HepG2 (cell line): ENCODE results near the gene ZNF277. TPM values are rescaled to one million over a fixed set of nuclear protein-coding genes. Genes with fewer than 3 reads are reported as not detected.

ENCODE experiments used
- ATAC-seq: fragments of 200-7000 bp; cut with Tn5 transposase; 3 replicates; pipeline ENCODE4 v1.9.1; 2020; ENCODE audit warnings: mild to moderate bottlenecking, moderate library complexity
- BruUV-seq: library from RNA; stranded (reverse); fragments of 400-500 nt; replicated peaks from 2 replicates; lab custom pipeline; 2021; lab: Mats Ljungman, UMichigan
- CTCF ChIA-PET: fragments of 300-600 bp; formaldehyde crosslinking; extraction: SDS; loops from one replicate; lab custom pipeline; 2021; ENCODE audit warnings: low total read pairs, inconsistent platforms, low intra/inter-chr PET ratio; lab: Yijun Ruan, JAX
- POLR2A ChIA-PET: fragments of 350-600 bp; sonication (Branson Sonifier 250); formaldehyde crosslinking; loops from one replicate; lab custom pipeline; 2020; ENCODE audit warnings: antibody characterized with exemption, inconsistent platforms; lab: Yijun Ruan, JAX
- DNase-seq: peaks from one replicate; pipeline ENCODE4 v3.0.0-alpha.2; 2015; ENCODE audit warnings: low spot score
- FAIRE-seq: peaks from 3 replicates; lab custom pipeline; 2011; peaks lifted over from hg19 to GRCh38; lab: Jason Lieb, UNC
- H2AFZ ChIP-seq: one replicate; pipeline ENCODE4 v1.6.1; 2011; ENCODE audit warnings: low read length, inconsistent platforms
- H3K27ac ChIP-seq: fragments of 300-600 bp; 3 replicates; pipeline ENCODE4 v1.8.0; 2011; ENCODE audit warnings: mixed run types, mild to moderate bottlenecking, mixed read lengths, low read length, inconsistent platforms; ENCODE audit not compliant: insufficient read depth; ENCODE audit errors: extremely low read length
- H3K27me3 ChIP-seq, 2 experiments: fragments of 200-600 bp in 1 of 2; 2 replicates in 1 of 2; 3 replicates in 1 of 2; pipeline versions ENCODE4 v1.6.0 to v1.8.0; 2011; ENCODE audit warnings: low read length in 2 of 2, mild to moderate bottlenecking in 2 of 2, moderate library complexity in 2 of 2, inconsistent platforms in 1 of 2; ENCODE audit not compliant: insufficient read depth in 2 of 2, control insufficient read depth in 1 of 2
- H3K36me3 ChIP-seq, 2 experiments: fragments of 200-600 bp in 1 of 2; replicated peaks in 1 of 2; 2 replicates in 1 of 2; 3 replicates in 1 of 2; pipeline versions ENCODE4 v1.5.1 to v1.8.0; 2011; ENCODE audit warnings: low read length in 2 of 2, inconsistent platforms in 1 of 2; ENCODE audit not compliant: insufficient read depth in 2 of 2, control insufficient read depth in 1 of 2
- H3K4me1 ChIP-seq: 2 replicates; pipeline ENCODE4 v1.5.1; 2012; ENCODE audit warnings: low read length, inconsistent platforms; ENCODE audit not compliant: insufficient read depth
- H3K4me2 ChIP-seq: 2 replicates; pipeline ENCODE4 v1.6.0; 2011; ENCODE audit warnings: low read depth, low read length, inconsistent platforms
- H3K4me3 ChIP-seq, 3 experiments: fragments of 200-600 bp in 1 of 3; sonication (generic), shearing (Covaris generic) in 1 of 3; replicated peaks in 1 of 3; 2 replicates each; pipeline ENCODE4 v1.5.1; 2011 to 2016; ENCODE audit warnings: low read length in 3 of 3, inconsistent platforms in 2 of 3, low read depth in 2 of 3, mild to moderate bottlenecking in 2 of 3, control low read depth in 1 of 3, mixed read lengths in 1 of 3; ENCODE audit not compliant: insufficient read depth in 1 of 3
- H3K79me2 ChIP-seq: one replicate; pipeline ENCODE4 v1.6.1; 2011; ENCODE audit warnings: low read length, inconsistent platforms; ENCODE audit not compliant: insufficient read depth
- H3K9ac ChIP-seq: 2 replicates; pipeline ENCODE4 v1.6.0; 2011; ENCODE audit warnings: mild to moderate bottlenecking, low read depth, low read length, inconsistent platforms; ENCODE audit not compliant: insufficient read depth
- H3K9me3 ChIP-seq: 2 replicates; pipeline ENCODE4 v1.5.1; 2012; ENCODE audit warnings: mild to moderate bottlenecking, low read length
- H4K20me1 ChIP-seq: 2 replicates; pipeline ENCODE4 v1.6.0; 2011; ENCODE audit warnings: inconsistent platforms, mild to moderate bottlenecking, low read length, moderate library complexity; ENCODE audit not compliant: insufficient read depth
- BRD4 ChIP-seq: sonication (generic); formaldehyde crosslinking; IDR thresholded peaks from 2 replicates; pipeline ENCODE4 v1.4.0; 2020; ENCODE audit warnings: missing genetic modification reagents
- CCAR2 ChIP-seq: fragments of 200-400 bp; formaldehyde crosslinking; optimal IDR thresholded peaks from 2 replicates; pipeline ENCODE3; 2018; ENCODE audit warnings: low read depth, mild to moderate bottlenecking, low read length, moderate library complexity
- CEBPG ChIP-seq: IDR thresholded peaks from 2 replicates; pipeline ENCODE4 v1.6.1; 2016
- MXD4 ChIP-seq: IDR thresholded peaks from 2 replicates; pipeline ENCODE4 v1.6.1; 2016; ENCODE audit warnings: mild to moderate bottlenecking, missing biosample characterization, missing genetic modification reagents
- NFATC3 ChIP-seq: sonication (generic); formaldehyde crosslinking; IDR thresholded peaks from 2 replicates; pipeline ENCODE4 v1.5.1; 2020; ENCODE audit warnings: mild to moderate bottlenecking, missing genetic modification reagents
- STAG1 ChIP-seq: sonication (generic); formaldehyde crosslinking; IDR thresholded peaks from 2 replicates; pipeline ENCODE4 v1.4.0; 2020; ENCODE audit warnings: missing genetic modification reagents
- YEATS2 ChIP-seq: sonication (generic); formaldehyde crosslinking; IDR thresholded peaks from 2 replicates; pipeline ENCODE4 v1.4.0; 2020; ENCODE audit warnings: missing genetic modification reagents, borderline replicate concordance
- ZBTB8A ChIP-seq: sonication (generic); formaldehyde crosslinking; IDR thresholded peaks from 2 replicates; pipeline ENCODE4 v1.4.0; 2020; ENCODE audit warnings: mild to moderate bottlenecking, low read depth, missing genetic modification reagents, borderline replicate concordance
- ZNF20 ChIP-seq: sonication (generic); formaldehyde crosslinking; IDR thresholded peaks from 2 replicates; pipeline ENCODE4 v1.4.0; 2020; ENCODE audit warnings: mild to moderate bottlenecking, moderate library complexity, missing genetic modification reagents
- in situ Hi-C: cut with HindIII; loops from 2 replicates; pipeline ENCODE4 v1.10.0; 2017; ENCODE audit warnings: low pct_unique_long_range_greater_than_20kb; ENCODE audit not compliant: extremely low pct_ligation_motif_present
- intact Hi-C: fragments of 100-400 bp; cut with micrococcal nuclease; formaldehyde crosslinking; loops from one replicate; pipeline ENCODE4 v1.10.0; 2022; ENCODE audit not compliant: unreplicated experiment
- polyA plus RNA-seq, 8 experiments: library from polyadenylated mRNA; depleted of rRNA in 3 of 8; stranded (reverse) in 7 of 8; unstranded in 1 of 8; fragments of >200 nt; fragmentation: Illumina TruSeq in 4 of 8; extraction: Trizol in 4 of 8; gene quantifications; 2 replicates each; pipeline versions ENCODE4 v1.2.1 to v1.2.3, GENCODE V29; 2011 to 2016; ENCODE audit warnings: low read depth in 4 of 8, missing spikeins in 1 of 8, mixed read lengths in 1 of 8; ENCODE audit not compliant: insufficient read depth in 1 of 8
- total RNA-seq, 5 experiments: library from RNA; depleted of rRNA; stranded (reverse); fragments of >200 nt; fragmentation: Illumina TruSeq; extraction: Trizol; gene quantifications; 2 replicates each; pipeline ENCODE4 v1.2.3, GENCODE V29; 2016; ENCODE audit warnings: low read depth in 1 of 5
- TF ChIP-seq, protein P1 (sequence below): conservative IDR thresholded peaks from 2 replicates; pipeline ENCODE4 v1.6.1; 2018; ENCODE audit warnings: missing genetic modification reagents
- TF ChIP-seq, protein P2 (sequence below): sonication (generic); formaldehyde crosslinking; IDR thresholded peaks from 2 replicates; pipeline ENCODE4 v1.4.0; 2020; ENCODE audit warnings: missing genetic modification reagents, mild to moderate bottlenecking, borderline replicate concordance
- TF ChIP-seq, protein P3 (sequence below): sonication (generic); formaldehyde crosslinking; IDR thresholded peaks from 2 replicates; pipeline ENCODE4 v1.4.0; 2020; ENCODE audit warnings: mild to moderate bottlenecking, missing genetic modification reagents, borderline replicate concordance
- TF ChIP-seq, protein P4 (sequence below), 2 experiments: sonication (generic) in 1 of 2; formaldehyde crosslinking in 1 of 2; IDR thresholded peaks; 2 replicates each; pipeline versions ENCODE4 v1.5.1 to v1.6.1; 2011 to 2020; ENCODE audit warnings: borderline replicate concordance in 1 of 2, low read depth in 1 of 2, low read length in 1 of 2, mild to moderate bottlenecking in 1 of 2, missing genetic modification reagents in 1 of 2, moderate library complexity in 1 of 2

Gene ZNF277
- total and polyA plus RNA-seq, 2 of the 13 experiments (the other 11 are each of a cell fraction or from before 2014, with no cell fraction given): 29.1 to 30.1 TPM

DNA sequence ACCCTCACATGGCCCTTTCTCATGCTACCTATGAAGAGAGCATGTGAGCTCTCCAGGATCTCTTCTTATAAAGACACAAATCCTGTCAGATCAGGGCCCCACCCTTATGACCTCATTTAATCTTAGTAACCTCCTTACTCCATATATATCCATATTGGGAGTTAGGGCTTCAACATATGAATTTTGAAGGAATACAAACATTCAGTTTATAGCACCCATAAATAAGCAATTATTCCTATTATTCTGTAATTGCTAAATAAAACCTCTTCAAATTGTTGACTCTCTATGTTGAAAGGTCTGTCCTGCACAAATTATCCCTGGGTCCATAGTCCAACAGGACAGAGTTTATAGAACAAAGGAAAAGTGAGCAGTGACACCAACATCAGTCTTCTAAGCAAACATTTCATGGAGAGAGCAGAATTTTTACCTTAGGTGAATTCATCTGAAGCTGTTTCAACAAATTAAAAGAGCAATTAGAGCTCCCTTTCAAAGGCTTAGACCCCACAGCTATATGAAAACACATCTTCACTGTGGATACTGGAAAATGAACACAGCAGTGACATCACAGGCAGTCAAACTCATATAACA, 12.5 kb upstream of the ZNF277 start:
- ChIA-PET CTCF (no interaction called here), POLR2A (interaction anchor here (0.9 to 1.7 kb wide), 6 partner anchors 9 to 31 kb away, joined by 3 to 27 read pairs (median 4); partner anchors contain the start of genes DOCK4 and ZNF277)
- ATAC-seq: peak; percentile 93
- DNase-seq: peak; percentile 97
- H3K4me3 ChIP-seq: no peak overlapping the region; a peak in 1 of 6 replicates
- BruUV-seq: no TSS peak
- H3K27ac ChIP-seq: peak overlapping the region; percentile 78
- H4K20me1 ChIP-seq: no peaks in the 10 kb centered on the region
- no peak overlapping the region for H2AFZ ChIP-seq
- H3K27me3 ChIP-seq: no peaks in the 10 kb centered on the region
- no peaks in the 10 kb centered on the region for H3K9me3 ChIP-seq
- in situ Hi-C loops (no loop called here), intact Hi-C loops (no loop called here)
- H3K4me1 ChIP-seq: peaks cover 69% of the 10 kb centered on the region
- H3K9ac ChIP-seq: no peak overlapping the region
- peaks cover 76% of the 10 kb centered on the region for H3K79me2 ChIP-seq
- H3K4me2 ChIP-seq: peak overlapping the region; percentile 34
- FAIRE-seq: peak; percentile 90
- no peaks in the 10 kb centered on the region for H3K36me3 ChIP-seq
- TF ChIP-seq CCAR2 (no peak), MXD4 (no peak), CEBPG (CRISPR knock-in tag) (peak; percentile 63), BRD4 (CRISPR knock-in tag) (no peak), STAG1 (CRISPR knock-in tag) (peak; percentile 7; the same call in 1 of the 2 replicates), ZNF20 (CRISPR knock-in tag) (no peak), NFATC3 (CRISPR knock-in tag) (no peak), YEATS2 (CRISPR knock-in tag) (no peak), ZBTB8A (CRISPR knock-in tag) (no peak)
- TF ChIP-seq, protein P1, sequence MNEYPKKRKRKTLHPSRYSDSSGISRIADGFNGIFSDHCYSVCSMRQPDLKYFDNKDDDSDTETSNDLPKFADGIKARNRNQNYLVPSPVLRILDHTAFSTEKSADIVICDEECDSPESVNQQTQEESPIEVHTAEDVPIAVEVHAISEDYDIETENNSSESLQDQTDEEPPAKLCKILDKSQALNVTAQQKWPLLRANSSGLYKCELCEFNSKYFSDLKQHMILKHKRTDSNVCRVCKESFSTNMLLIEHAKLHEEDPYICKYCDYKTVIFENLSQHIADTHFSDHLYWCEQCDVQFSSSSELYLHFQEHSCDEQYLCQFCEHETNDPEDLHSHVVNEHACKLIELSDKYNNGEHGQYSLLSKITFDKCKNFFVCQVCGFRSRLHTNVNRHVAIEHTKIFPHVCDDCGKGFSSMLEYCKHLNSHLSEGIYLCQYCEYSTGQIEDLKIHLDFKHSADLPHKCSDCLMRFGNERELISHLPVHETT: no peak
- TF ChIP-seq, protein P2, sequence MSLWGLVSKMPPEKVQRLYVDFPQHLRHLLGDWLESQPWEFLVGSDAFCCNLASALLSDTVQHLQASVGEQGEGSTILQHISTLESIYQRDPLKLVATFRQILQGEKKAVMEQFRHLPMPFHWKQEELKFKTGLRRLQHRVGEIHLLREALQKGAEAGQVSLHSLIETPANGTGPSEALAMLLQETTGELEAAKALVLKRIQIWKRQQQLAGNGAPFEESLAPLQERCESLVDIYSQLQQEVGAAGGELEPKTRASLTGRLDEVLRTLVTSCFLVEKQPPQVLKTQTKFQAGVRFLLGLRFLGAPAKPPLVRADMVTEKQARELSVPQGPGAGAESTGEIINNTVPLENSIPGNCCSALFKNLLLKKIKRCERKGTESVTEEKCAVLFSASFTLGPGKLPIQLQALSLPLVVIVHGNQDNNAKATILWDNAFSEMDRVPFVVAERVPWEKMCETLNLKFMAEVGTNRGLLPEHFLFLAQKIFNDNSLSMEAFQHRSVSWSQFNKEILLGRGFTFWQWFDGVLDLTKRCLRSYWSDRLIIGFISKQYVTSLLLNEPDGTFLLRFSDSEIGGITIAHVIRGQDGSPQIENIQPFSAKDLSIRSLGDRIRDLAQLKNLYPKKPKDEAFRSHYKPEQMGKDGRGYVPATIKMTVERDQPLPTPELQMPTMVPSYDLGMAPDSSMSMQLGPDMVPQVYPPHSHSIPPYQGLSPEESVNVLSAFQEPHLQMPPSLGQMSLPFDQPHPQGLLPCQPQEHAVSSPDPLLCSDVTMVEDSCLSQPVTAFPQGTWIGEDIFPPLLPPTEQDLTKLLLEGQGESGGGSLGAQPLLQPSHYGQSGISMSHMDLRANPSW (CRISPR knock-in tag): no peak
- TF ChIP-seq, protein P3, sequence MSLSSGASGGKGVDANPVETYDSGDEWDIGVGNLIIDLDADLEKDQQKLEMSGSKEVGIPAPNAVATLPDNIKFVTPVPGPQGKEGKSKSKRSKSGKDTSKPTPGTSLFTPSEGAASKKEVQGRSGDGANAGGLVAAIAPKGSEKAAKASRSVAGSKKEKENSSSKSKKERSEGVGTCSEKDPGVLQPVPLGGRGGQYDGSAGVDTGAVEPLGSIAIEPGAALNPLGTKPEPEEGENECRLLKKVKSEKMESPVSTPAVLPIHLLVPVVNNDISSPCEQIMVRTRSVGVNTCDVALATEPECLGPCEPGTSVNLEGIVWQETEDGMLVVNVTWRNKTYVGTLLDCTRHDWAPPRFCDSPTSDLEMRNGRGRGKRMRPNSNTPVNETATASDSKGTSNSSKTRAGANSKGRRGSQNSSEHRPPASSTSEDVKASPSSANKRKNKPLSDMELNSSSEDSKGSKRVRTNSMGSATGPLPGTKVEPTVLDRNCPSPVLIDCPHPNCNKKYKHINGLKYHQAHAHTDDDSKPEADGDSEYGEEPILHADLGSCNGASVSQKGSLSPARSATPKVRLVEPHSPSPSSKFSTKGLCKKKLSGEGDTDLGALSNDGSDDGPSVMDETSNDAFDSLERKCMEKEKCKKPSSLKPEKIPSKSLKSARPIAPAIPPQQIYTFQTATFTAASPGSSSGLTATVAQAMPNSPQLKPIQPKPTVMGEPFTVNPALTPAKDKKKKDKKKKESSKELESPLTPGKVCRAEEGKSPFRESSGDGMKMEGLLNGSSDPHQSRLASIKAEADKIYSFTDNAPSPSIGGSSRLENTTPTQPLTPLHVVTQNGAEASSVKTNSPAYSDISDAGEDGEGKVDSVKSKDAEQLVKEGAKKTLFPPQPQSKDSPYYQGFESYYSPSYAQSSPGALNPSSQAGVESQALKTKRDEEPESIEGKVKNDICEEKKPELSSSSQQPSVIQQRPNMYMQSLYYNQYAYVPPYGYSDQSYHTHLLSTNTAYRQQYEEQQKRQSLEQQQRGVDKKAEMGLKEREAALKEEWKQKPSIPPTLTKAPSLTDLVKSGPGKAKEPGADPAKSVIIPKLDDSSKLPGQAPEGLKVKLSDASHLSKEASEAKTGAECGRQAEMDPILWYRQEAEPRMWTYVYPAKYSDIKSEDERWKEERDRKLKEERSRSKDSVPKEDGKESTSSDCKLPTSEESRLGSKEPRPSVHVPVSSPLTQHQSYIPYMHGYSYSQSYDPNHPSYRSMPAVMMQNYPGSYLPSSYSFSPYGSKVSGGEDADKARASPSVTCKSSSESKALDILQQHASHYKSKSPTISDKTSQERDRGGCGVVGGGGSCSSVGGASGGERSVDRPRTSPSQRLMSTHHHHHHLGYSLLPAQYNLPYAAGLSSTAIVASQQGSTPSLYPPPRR: peak; percentile 68
- TF ChIP-seq, protein P4, sequence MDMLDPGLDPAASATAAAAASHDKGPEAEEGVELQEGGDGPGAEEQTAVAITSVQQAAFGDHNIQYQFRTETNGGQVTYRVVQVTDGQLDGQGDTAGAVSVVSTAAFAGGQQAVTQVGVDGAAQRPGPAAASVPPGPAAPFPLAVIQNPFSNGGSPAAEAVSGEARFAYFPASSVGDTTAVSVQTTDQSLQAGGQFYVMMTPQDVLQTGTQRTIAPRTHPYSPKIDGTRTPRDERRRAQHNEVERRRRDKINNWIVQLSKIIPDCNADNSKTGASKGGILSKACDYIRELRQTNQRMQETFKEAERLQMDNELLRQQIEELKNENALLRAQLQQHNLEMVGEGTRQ (IDR thresholded peaks at IDR 0.05; ENCODE audit: low read depth, low read length): no peak
- TF ChIP-seq, protein P4 (CRISPR knock-in tag; IDR thresholded peaks at IDR 0.05; ENCODE audit: borderline replicate concordance): no peak
